MM.1S (cell line): ENCODE measurements around the gene S100A9.

Experiments
- CTCF ChIP-seq: fragments of 300-600 bp; sonication (generic); IDR thresholded peaks from 2 replicates; pipeline ENCODE4 v1.5.1; 2016; ENCODE audit warnings: antibody characterized with exemption, low read length, mixed read lengths
- EZH2 ChIP-seq: fragments of 300-600 bp; sonication (generic); optimal IDR thresholded peaks from 2 replicates; pipeline ENCODE3; 2017; ENCODE audit warnings: low read depth, mild to moderate bottlenecking, antibody characterized with exemption, low read length, mixed read lengths
- EZH2phosphoT487 ChIP-seq: fragments of 300-600 bp; sonication (generic); IDR thresholded peaks from 2 replicates; pipeline ENCODE4 v1.6.1; 2018; ENCODE audit warnings: antibody characterized with exemption, low read length

- TF ChIP-seq CTCF (no peak), EZH2 (no peak), EZH2phosphoT487 (no peak)
These were observed 7.2 kb upstream of the S100A9 start for GRCh38 chr1:153350321-153350957.
